Measurements from ENCODE around the gene NPPB. TPM values are rescaled to one million over a fixed set of nuclear protein-coding genes. Genes with fewer than 3 reads are reported as not detected.

The NPPB gene
- total RNA-seq, 1 experiment from 2014 or later = not detected

GRCh38 chr1:11879311-11880180 lies 20.8 kb upstream of the NPPB start:
- DNase-seq = no peak
- TF ChIP-seq CTCF (IDR thresholded peaks at IDR 0.05; ENCODE audit: unreplicated experiment) = no peak
- H3K36me3 Mint-ChIP-seq (ENCODE audit: insufficient read depth, unreplicated experiment) = no peaks in the 10 kb centered on the region
- no peaks in the 10 kb centered on the region for H3K9me3 Mint-ChIP-seq (ENCODE audit: low read depth, unreplicated experiment)
- H3K4me3 Mint-ChIP-seq (ENCODE audit: low read depth, unreplicated experiment) = no peak overlapping the region
- CTCF ChIA-PET = no interaction called here
- no peaks in the 10 kb centered on the region for H3K4me1 Mint-ChIP-seq (ENCODE audit: low read depth, unreplicated experiment)
- no peak overlapping the region for H3K27ac Mint-ChIP-seq (ENCODE audit: unreplicated experiment)
- H3K27me3 Mint-ChIP-seq (ENCODE audit: unreplicated experiment) = peaks cover 65% of the 10 kb centered on the region
- no TSS peak for BruUV-seq (replicated peaks)
- intact Hi-C loops (cut with micrococcal nuclease; ENCODE audit: unreplicated experiment) = no loop called here

DNA sequence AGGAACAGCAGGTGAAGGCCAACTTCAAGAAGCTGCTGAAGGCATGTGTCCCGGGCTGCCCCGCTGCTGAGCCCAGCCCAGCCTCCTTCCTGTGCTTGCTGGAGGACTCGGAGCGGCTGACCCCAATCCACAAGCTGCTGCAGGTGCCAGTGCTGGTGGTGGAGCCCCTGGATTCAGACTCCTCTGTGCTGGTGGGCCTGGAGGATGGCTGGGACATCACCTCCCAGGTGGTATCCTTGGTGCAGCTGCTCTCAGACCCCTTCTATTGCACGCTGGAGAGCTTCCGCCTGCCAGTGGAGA lies 20.1 kb upstream of the NPPB start:
- H3K27me3 Mint-ChIP-seq (ENCODE audit: unreplicated experiment) = peaks cover 72% of the 10 kb centered on the region
- H3K9me3 Mint-ChIP-seq (ENCODE audit: low read depth, unreplicated experiment) = no peaks in the 10 kb centered on the region
- DNase-seq = no peak
- BruUV-seq (replicated peaks) = no TSS peak
- H3K36me3 Mint-ChIP-seq (ENCODE audit: insufficient read depth, unreplicated experiment) = no peaks in the 10 kb centered on the region
- no peaks in the 10 kb centered on the region for H3K4me1 Mint-ChIP-seq (ENCODE audit: low read depth, unreplicated experiment)
- no peak overlapping the region for H3K27ac Mint-ChIP-seq (ENCODE audit: unreplicated experiment)
- intact Hi-C loops (cut with micrococcal nuclease; ENCODE audit: unreplicated experiment) = no loop called here
- no peak for TF ChIP-seq CTCF (IDR thresholded peaks at IDR 0.05; ENCODE audit: unreplicated experiment)
- no peak overlapping the region for H3K4me3 Mint-ChIP-seq (ENCODE audit: low read depth, unreplicated experiment)
- CTCF ChIA-PET = no interaction called here

DNA sequence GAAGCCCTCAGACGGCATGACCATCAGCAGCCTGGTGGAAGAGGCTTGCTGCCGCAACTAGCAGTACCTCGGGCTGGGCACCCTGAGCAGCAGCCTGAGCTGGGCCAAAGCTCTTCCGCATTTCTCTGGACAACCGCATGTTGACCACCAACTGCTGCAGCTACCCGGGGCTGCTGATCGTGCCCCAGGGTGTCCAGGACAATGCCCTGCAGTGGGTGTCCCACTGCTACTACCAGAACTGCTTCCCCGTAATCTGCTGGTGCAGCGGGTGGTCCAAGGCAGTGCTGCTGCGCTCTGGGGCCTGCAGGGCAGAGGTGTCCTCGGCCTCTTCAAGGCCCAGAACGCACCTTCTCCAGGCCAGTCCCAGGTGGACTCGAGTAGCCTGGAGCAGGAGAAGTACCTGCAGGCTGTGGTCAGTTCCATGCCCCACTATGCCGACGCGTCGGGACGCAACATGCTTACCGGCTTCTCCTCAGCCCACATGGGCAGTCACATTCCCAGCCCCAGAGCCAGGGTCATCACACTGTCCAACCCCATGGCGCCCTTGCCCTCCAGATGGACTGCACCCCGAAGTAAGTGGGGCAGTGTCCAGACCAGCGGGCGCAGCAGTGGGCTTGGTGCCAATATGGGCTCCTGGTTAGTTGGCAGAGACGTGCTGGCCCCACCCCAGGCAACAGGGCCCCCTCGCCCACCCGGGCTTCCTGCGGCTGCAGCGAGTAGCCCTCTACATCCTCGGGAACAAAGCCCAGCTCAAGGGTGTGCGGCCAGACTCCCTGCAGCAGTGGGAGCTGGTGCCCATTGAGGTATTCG lies 19.5 kb upstream of the NPPB start:
- H3K27ac Mint-ChIP-seq (ENCODE audit: unreplicated experiment) = no peak overlapping the region
- CTCF ChIA-PET = interaction anchor here (0.7 kb wide), 2 partner anchors 10 to 22 kb away, joined by 4 read pairs; no protein-coding TSS in a partner anchor
- no peak for DNase-seq
- H3K9me3 Mint-ChIP-seq (ENCODE audit: low read depth, unreplicated experiment) = no peaks in the 10 kb centered on the region
- TF ChIP-seq CTCF (IDR thresholded peaks at IDR 0.05; ENCODE audit: unreplicated experiment) = no peak
- no peak overlapping the region for H3K4me3 Mint-ChIP-seq (ENCODE audit: low read depth, unreplicated experiment)
- intact Hi-C loops (cut with micrococcal nuclease; ENCODE audit: unreplicated experiment) = no loop called here
- BruUV-seq (replicated peaks) = no TSS peak
- H3K4me1 Mint-ChIP-seq (ENCODE audit: low read depth, unreplicated experiment) = no peaks in the 10 kb centered on the region
- H3K36me3 Mint-ChIP-seq (ENCODE audit: insufficient read depth, unreplicated experiment) = no peaks in the 10 kb centered on the region
- peaks cover 77% of the 10 kb centered on the region for H3K27me3 Mint-ChIP-seq (ENCODE audit: unreplicated experiment)

GRCh38 chr1:11877074-11877473 lies 18.3 kb upstream of the NPPB start:
- Mint-ChIP-seq H3K27me3 (ENCODE audit: unreplicated experiment) (peaks cover 83% of the 10 kb centered on the region), H3K4me3 (ENCODE audit: low read depth, unreplicated experiment) (no peak overlapping the region), H3K9me3 (ENCODE audit: low read depth, unreplicated experiment) (no peaks in the 10 kb centered on the region), H3K4me1 (ENCODE audit: low read depth, unreplicated experiment) (no peaks in the 10 kb centered on the region), H3K36me3 (ENCODE audit: insufficient read depth, unreplicated experiment) (no peaks in the 10 kb centered on the region), H3K27ac (ENCODE audit: unreplicated experiment) (no peak overlapping the region)
- DNase-seq = no peak
- CTCF ChIA-PET = no interaction called here
- TF ChIP-seq CTCF (IDR thresholded peaks at IDR 0.05; ENCODE audit: unreplicated experiment) = no peak
- BruUV-seq (replicated peaks) = no TSS peak
- intact Hi-C loops (cut with micrococcal nuclease; ENCODE audit: unreplicated experiment) = no loop called here

Measured in Calu3 (cell line).